GM12892 (cell line): ENCODE measurements around the gene SEL1L. TPM values are rescaled to one million over a fixed set of nuclear protein-coding genes. Genes with fewer than 3 reads are reported as not detected.
A peak's percentile ranks its signal among the peaks of the same experiment; 100 is the strongest.

Source experiments
- DNase-seq: peaks from one replicate; pipeline ENCODE4 v3.0.0; 2011; ENCODE audit not compliant: insufficient read length
- FAIRE-seq: peaks from 2 replicates; lab custom pipeline; 2011; peaks lifted over from hg19 to GRCh38; lab: Jason Lieb, UNC
- POLR2A ChIP-seq: IDR thresholded peaks from 2 replicates; pipeline ENCODE4 v1.6.1; 2011; ENCODE audit warnings: low read depth, low read length, control low read depth
- POLR2AphosphoS5 ChIP-seq: IDR thresholded peaks from 2 replicates; pipeline ENCODE4 v1.6.1; 2011; ENCODE audit warnings: low read depth, low read length, control low read depth
- TAF1 ChIP-seq: IDR thresholded peaks from 2 replicates; pipeline ENCODE4 v1.6.1; 2011; ENCODE audit warnings: low read depth, mild to moderate bottlenecking, control low read depth, low read length, borderline replicate concordance
- polyA plus RNA-seq: library from polyadenylated mRNA; unstranded; fragments of >200 nt; gene quantifications from one replicate; pipeline ENCODE4 v1.2.1, GENCODE V29; 2012; ENCODE audit warnings: missing spikeins, inconsistent platforms; ENCODE audit not compliant: missing spikeins

The SEL1L gene
- 24.2 TPM for polyA plus RNA-seq

DNA sequence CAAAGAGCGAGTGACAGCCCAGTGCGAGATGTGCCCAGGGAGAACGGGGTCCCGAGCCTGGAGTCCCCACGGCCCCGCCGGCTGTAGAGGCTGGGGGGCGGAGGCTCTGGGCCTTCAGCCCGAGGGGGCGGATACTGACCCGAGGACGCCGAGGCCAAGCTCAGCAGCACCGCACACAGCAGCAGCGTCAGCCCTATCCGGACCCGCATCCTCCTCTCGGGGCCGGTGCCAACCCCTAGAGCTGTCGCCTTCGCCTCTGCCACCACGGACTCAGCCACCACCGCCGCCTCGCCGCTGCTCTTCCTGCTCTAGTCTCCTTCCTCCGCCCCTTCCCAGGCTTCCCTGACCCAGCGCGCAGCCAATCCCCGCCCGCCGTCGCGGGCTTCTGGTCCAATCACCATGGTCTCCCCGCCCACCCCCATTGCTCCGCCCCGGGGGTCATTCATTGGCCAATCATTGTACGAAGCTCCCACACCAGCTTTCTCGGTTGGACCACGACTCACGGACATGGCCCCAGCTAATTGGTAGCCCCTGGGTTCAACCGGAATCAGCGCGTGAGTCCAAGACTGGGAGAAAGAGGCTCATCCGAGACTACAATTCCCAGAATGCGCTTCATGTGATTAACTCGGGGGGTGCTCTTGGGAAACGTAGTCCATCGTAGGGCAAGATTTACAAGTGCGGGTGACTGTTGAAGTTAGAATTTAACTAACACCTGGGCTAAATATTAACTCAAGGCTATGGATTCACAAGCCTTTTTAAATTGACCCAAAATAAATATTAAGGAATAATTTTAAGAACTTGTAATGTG is at the start of gene SEL1L:
SEL1L (minus strand) TSS at position 318 of the 808 bp plus-strand sequence; CDS start at position 209, 109 bp downstream.
- peak; percentile 94 for TF ChIP-seq POLR2A
- TF ChIP-seq POLR2AphosphoS5: peak; percentile 93
- peak; percentile 83 for TF ChIP-seq TAF1
- DNase-seq (peak; percentile 70), FAIRE-seq (peak; percentile 96)

DNA sequence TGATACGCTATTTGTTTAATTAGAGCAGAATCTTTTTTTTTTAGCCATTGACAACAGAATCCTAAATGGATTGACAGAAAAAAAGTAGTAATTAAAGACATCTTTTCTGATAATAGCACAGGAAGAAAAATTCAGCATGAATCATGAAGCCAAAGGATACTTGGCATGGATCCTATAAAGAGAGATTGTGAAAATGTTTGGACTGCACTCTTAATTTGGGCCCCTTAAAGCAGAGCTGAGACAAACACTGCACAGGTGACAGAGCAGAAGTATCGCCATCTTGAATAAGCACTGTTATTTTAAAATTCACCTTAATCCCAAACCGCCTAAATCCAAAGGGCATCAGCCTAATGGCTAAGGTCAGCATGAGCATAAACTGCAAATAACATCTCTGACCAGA is 48.8 kb upstream of the SEL1L start:
- FAIRE-seq: no peak
- no peak for DNase-seq
- TF ChIP-seq TAF1 (no peak), POLR2AphosphoS5 (no peak), POLR2A (no peak)

DNA sequence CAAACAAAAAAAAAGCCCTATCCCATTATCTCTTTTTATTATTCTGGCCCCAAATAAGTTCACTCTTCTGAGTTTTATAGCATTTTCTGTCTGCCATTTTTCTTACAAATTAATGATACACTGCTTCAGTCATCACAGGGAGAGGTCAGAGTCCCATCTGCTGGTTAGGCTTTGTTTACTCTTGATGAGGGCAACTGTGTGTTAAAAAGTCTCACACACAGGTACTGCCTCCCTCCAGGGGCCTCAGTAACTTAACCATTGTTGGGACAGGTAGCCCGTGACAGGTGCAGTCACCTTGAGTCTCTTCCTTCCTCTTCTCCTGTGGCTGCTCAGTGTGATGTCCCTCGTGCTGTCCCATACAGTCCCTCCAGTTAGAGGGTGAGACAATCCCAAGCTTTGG is 45.5 kb upstream of the SEL1L start:
- DNase-seq (no peak), FAIRE-seq (no peak)
- TF ChIP-seq POLR2AphosphoS5 (no peak), TAF1 (no peak), POLR2A (no peak)

DNA sequence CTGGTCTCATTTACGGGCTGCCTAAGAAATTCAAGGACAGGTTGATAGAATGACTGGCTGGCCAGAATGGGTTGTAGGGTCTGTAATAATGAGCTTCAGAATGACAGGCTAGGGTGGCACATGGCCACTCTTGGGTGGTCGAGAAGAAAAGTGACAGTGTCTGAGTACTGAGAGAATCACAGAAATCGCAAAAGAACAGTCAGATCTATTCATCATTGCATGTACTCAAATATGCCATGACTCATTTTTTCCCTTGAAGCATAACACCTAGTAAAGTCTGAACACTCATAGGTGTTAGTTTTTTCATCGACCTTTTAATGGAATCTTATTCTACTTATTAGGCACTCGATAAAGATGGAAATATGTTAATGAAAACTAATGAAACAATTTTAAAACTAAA is 37.8 kb upstream of the SEL1L start:
- TF ChIP-seq TAF1: no peak
- DNase-seq: no peak
- FAIRE-seq: no peak

DNA sequence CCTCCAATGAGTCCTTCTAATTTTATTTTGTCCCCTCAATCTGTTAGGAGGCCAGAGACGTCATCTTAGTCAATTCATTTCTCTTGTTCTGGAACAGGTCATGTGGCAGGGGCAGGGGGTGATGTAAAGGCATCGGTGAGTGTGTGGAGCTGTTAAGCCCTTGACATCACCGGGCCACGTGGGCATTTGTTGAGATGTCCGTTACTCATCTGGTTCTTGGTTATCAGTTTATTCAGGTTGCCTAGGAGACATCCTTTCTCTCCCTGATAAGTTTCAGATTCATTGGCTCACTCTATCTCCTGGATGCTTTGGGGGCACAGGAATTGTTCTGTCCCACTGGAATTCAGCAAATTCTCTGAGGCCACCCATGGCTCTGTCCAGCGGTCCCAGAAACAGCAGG is 33.6 kb upstream of the SEL1L start:
- no peak for TF ChIP-seq POLR2A
- TF ChIP-seq POLR2AphosphoS5: no peak
- no peak for TF ChIP-seq TAF1
- DNase-seq: no peak
- no peak for FAIRE-seq

DNA sequence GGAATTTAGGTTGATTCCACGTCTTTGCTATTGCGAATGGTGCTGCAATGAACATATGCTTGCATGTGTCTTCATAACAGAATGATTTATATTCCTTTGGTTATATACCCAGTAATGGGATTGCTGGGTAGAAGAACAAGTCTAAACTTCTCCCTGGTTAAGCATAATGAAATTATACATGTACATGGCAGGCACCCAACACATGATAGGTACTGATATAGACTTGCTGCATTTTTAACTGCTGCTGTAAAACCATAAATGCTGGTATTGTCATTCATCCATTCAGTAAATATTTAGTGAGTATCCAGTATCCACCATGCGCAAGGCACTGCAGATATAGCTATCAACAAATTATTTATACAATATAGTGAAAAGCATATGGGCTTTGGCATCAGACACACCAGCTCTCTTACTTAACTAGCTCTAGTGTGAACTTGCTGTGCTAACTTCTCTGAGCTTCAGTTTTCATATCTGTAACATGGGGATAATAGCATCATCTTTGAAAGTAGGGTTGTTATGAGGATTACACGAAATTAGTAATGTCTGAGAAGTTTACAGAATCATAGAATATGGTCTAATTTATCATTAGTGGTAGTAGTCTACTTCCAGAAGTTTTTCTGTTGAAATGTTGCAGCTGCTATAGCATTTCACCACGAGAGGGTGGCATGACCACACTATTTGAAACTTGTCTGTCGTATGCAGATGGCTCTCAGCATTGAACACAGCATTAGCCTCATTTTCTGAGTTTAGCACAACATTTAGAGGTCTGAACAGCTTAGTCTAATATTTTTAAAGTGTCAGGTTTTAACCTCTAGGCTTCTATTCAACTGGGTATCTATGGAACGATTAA is 32.0 kb upstream of the SEL1L start:
- no peak for FAIRE-seq
- no peak for DNase-seq
- TF ChIP-seq POLR2AphosphoS5 (no peak), POLR2A (no peak), TAF1 (no peak)

DNA sequence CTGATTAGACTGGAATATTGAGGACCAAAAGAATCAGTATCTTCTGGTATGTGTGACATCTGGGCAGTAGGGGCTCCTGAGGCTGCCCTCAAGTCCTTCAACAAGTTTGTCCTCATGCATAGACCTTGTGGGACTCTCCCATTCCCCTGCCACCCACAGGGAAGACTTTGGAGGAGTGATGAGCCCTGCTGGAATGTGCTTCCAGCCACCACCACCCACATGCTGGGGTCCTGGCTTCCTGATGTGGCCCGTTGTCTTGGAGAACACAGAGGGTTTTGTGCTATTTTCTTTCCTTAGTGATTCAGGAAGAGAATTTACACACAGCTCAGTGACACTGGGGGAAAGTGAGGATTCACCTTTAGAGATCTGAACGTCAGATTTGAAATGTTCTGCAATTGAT is 29.2 kb upstream of the SEL1L start:
- no peak for TF ChIP-seq POLR2AphosphoS5
- no peak for TF ChIP-seq TAF1
- no peak for TF ChIP-seq POLR2A
- FAIRE-seq (no peak), DNase-seq (no peak)

DNA sequence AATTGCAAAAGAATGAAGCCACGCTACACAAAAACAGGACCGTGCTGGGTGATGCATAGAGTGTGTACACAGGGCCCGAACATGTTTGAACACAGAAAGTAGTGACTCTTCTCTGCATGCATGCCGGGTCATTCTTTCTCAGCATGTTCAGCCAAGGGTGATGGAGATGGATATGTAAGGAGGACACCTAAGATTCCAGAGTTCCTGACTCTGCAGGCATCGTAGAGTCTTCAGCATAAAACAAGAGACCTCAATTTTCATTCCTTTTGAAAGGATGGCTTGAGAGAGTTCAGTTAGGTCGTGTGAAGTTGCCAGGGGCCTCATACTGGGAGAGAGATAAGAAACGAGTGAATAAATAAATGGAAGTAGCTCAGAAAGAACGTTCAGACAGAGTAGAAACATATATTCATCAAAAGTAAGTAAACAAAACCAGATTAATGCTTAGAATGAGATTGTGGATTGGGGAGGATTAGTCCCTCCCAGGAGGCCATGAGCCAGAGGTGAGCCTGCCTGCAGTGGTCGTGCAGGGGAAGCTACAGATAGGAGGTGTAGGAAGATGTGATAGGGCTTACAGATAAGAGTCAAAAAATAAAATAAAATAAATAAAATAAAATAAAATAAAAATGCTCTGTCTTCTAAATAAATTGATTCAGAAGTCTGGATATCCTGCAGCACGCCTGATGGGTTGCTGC is 27.6 kb upstream of the SEL1L start:
- DNase-seq: no peak
- FAIRE-seq: no peak
- no peak for TF ChIP-seq TAF1
- TF ChIP-seq POLR2AphosphoS5: no peak

DNA sequence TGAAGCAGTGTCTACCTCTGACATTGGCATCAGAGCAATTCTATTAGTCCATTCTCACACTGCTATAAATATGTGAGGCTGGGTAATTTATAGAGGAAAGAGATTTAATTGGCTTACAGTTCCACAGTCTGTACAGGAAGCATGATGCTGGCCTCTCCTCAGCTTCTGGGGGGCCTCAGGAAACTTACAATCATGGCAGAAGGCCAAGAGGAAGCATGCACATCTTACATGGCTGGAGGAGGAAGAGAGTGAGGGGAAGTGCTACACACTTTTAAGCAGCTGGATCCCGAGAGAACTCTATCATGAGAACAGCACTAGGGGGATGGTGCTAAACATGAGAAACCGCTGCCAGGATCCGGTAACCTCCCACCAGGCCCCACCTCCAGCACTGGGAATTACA is 25.7 kb upstream of the SEL1L start:
- FAIRE-seq (no peak), DNase-seq (no peak)
- TF ChIP-seq POLR2A: no peak
- TF ChIP-seq TAF1: no peak
- no peak for TF ChIP-seq POLR2AphosphoS5

DNA sequence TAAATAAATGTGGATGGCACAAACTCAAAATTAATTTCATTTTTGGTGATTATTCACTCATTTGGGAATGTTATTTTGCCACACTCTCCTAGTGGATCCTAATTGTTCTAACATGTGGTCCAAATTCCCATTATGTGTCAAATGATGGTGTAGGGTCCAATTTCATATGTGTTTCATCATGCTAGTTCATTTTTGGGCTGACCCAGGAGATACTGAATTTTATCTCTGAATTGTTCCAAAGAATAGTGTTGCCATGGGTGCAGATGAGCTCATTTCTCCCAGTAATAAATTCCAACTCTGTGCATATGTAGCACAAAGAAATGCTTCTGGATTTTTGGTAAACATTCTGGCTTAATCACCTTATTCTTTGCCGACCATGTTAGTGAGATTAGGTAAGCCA is 23.5 kb upstream of the SEL1L start:
- DNase-seq: no peak
- no peak for TF ChIP-seq POLR2AphosphoS5
- no peak for TF ChIP-seq TAF1
- no peak for TF ChIP-seq POLR2A
- FAIRE-seq: no peak

DNA sequence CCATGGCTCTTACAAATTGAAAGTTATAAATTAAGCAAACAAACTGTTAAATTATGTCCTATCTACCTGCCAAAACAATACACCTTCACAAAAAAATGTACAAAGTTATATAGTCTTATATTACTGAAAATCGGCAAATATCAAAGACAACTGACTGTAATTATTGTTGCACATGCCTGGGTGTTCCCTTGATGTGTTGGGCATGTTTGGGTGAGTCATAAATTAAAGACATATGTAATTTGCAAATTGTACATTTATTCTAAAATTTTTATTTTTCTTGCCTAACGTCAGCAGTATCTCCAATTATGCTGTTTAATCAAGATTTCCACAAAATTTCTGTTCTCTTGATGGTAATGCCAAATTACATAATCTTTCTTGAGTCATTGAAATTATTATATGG is 22.0 kb upstream of the SEL1L start:
- TF ChIP-seq TAF1: no peak
- TF ChIP-seq POLR2AphosphoS5: no peak
- TF ChIP-seq POLR2A: no peak
- no peak for FAIRE-seq
- DNase-seq: no peak

DNA sequence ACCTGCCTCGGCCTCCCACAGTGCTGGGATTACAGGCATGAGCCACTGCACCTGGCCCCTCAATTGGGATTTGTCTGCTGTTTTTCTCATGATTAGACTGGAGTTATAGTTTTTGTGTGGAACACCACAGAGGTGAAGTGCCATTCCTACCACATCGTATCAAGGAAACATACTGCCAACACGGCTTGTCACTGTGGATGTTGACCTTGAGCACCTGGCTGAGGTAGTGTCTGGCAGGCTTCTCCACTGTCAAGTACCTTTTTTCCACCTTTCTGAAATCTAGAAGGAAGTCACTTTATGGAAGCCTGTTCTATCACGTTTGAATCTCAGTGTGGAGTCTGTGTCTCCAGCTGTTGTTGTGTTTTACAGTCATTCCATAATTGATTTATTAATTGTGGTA is 21.4 kb upstream of the SEL1L start:
- no peak for FAIRE-seq
- no peak for DNase-seq
- no peak for TF ChIP-seq POLR2AphosphoS5
- no peak for TF ChIP-seq POLR2A
- TF ChIP-seq TAF1: no peak

DNA sequence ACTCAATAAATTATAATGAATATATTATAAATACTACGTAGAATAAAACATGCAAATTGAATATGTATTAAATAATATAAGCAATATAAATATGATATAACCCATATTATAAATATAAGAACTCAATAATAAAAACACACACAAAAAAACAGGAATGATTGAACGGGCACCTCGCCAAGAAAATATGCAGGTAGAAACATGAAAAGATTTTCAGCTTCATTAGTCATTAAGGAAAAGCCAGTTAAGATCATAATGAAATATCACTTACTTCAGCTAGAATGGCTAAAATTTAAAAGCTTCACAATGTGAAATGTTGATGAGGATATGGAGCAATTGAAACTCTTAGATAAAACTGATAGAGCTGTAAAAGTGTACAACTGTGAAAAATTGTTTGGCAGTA is 17.8 kb upstream of the SEL1L start:
- TF ChIP-seq TAF1 (no peak), POLR2A (no peak), POLR2AphosphoS5 (no peak)
- no peak for FAIRE-seq

More for the DNA sequence above, 17.8 kb upstream of the SEL1L start:
- no peak for DNase-seq
